ENCODE data around the gene RABGGTA. TPM values are rescaled to one million over a fixed set of nuclear protein-coding genes. Genes with fewer than 3 reads are reported as not detected.

Gene RABGGTA
- total and polyA plus RNA-seq, 9 of the 15 experiments (the other 6 are each of a cell fraction or from before 2014, with no cell fraction given): 4.5 to 24.2 (median 15.5) TPM

DNA sequence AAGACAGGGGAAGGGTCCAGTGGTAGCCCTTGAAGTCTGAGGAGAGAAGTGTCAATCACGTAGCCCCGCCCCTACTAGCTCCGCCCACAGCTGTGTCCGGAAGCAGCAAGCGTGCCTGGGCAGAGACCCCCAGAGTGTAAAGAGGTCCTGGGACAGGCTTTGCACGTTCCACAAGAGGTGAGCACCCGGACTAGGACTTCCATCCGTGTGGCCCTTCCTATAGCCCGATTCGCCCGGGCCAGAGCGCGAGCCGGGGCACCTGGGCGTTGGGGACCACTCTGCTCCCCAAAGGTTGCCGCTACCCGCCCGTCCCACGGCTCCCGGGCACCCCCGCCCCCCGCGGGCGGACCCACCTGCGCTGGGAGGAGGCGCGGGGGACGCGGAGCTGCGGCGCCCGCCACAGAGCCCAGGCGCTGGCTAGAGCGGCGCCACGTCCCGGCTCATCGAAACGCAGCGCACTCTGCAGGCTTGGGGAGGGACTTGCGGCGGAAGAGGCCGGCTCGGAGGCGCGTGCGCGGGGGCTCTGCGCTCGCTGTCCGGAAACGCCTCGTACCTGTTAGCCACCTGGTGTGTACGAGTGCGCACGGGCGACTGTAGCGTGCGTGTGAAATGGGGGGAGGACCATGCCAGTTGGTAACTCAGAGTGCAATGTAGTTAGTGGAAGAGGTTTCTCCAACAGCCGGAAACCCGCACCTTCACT lies at the start of gene RABGGTA (continued):
- no peak for TF ChIP-seq POLR3G (IDR thresholded peaks at IDR 0.05; ENCODE audit: extremely low read depth, insufficient read length, insufficient replicate concordance)
- peak; percentile 95 to 96 for TF ChIP-seq NRF1 (conservative IDR thresholded peaks at IDR 0.05 in 1 of 2, IDR thresholded peaks at IDR 0.05 in 1 of 2)
- TF ChIP-seq SP1 (CRISPR knock-in tag; IDR thresholded peaks at IDR 0.05): no peak; the same call in 1 of the 2 replicates
- no peak for TF ChIP-seq ERF (CRISPR knock-in tag; IDR thresholded peaks at IDR 0.05)
- TF ChIP-seq NFIX (CRISPR knock-in tag; IDR thresholded peaks at IDR 0.05; ENCODE audit: low read depth): no peak
- no peak for TF ChIP-seq ASH1L (IDR thresholded peaks at IDR 0.05; ENCODE audit: borderline replicate concordance, low read depth, partially characterized antibody)
- TF ChIP-seq RBM25 (IDR thresholded peaks at IDR 0.05; ENCODE audit: low read depth, low read length, severe bottlenecking): no peak
- no peak for TF ChIP-seq DACH1 (IDR thresholded peaks at IDR 0.05; ENCODE audit: partially characterized antibody)
- no peak for TF ChIP-seq ZNF436 (CRISPR knock-in tag; IDR thresholded peaks at IDR 0.05)
- no peak for TF ChIP-seq ZNF699 (CRISPR knock-in tag; IDR thresholded peaks at IDR 0.05; ENCODE audit: insufficient replicate concordance)
- TF ChIP-seq ZNF140 (CRISPR knock-in tag; IDR thresholded peaks at IDR 0.05): no peak
- TF ChIP-seq, protein P1, sequence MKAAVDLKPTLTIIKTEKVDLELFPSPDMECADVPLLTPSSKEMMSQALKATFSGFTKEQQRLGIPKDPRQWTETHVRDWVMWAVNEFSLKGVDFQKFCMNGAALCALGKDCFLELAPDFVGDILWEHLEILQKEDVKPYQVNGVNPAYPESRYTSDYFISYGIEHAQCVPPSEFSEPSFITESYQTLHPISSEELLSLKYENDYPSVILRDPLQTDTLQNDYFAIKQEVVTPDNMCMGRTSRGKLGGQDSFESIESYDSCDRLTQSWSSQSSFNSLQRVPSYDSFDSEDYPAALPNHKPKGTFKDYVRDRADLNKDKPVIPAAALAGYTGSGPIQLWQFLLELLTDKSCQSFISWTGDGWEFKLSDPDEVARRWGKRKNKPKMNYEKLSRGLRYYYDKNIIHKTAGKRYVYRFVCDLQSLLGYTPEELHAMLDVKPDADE (conservative IDR thresholded peaks at IDR 0.05; ENCODE audit: control insufficient read depth, low read depth, low read length): peak; percentile 60; the same call in 1 of the 2 replicates
- TF ChIP-seq GATAD2B (IDR thresholded peaks at IDR 0.05; ENCODE audit: borderline replicate concordance): no peak; the same call in 1 of the 2 replicates
- no peak for TF ChIP-seq ZNF584 (CRISPR knock-in tag; IDR thresholded peaks at IDR 0.05; ENCODE audit: low read depth)
- TF ChIP-seq RAD21 (CRISPR knock-in tag; conservative IDR thresholded peaks at IDR 0.05 in 1 of 2, IDR thresholded peaks at IDR 0.05 in 1 of 2): 0 out of 4 replicates have a peak, but pooled peaks of 1 of the 2 experiments have one; percentile 14
- no peak for TF ChIP-seq MAFK (IDR thresholded peaks at IDR 0.05; ENCODE audit: low read length)
- no peak; the same call in 1 of the 2 replicates for TF ChIP-seq ARID1B (IDR thresholded peaks at IDR 0.05)
- no peak for TF ChIP-seq SMAD1 (IDR thresholded peaks at IDR 0.05; ENCODE audit: low read depth, low read length, partially characterized antibody)
- peak; percentile 46; the same call in 1 of the 2 replicates for TF ChIP-seq MXI1 (IDR thresholded peaks at IDR 0.05; ENCODE audit: low read depth, low read length)
- TF ChIP-seq ARID2 (IDR thresholded peaks at IDR 0.05): no peak
- TF ChIP-seq, protein P2, sequence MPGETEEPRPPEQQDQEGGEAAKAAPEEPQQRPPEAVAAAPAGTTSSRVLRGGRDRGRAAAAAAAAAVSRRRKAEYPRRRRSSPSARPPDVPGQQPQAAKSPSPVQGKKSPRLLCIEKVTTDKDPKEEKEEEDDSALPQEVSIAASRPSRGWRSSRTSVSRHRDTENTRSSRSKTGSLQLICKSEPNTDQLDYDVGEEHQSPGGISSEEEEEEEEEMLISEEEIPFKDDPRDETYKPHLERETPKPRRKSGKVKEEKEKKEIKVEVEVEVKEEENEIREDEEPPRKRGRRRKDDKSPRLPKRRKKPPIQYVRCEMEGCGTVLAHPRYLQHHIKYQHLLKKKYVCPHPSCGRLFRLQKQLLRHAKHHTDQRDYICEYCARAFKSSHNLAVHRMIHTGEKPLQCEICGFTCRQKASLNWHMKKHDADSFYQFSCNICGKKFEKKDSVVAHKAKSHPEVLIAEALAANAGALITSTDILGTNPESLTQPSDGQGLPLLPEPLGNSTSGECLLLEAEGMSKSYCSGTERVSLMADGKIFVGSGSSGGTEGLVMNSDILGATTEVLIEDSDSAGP (CRISPR knock-in tag; IDR thresholded peaks at IDR 0.05): no peak
- TF ChIP-seq ZNF184 (CRISPR knock-in tag; IDR thresholded peaks at IDR 0.05): no peak
- no peak for TF ChIP-seq CHD2 (IDR thresholded peaks at IDR 0.05; ENCODE audit: low read depth, low read length)
- TF ChIP-seq, protein P3, sequence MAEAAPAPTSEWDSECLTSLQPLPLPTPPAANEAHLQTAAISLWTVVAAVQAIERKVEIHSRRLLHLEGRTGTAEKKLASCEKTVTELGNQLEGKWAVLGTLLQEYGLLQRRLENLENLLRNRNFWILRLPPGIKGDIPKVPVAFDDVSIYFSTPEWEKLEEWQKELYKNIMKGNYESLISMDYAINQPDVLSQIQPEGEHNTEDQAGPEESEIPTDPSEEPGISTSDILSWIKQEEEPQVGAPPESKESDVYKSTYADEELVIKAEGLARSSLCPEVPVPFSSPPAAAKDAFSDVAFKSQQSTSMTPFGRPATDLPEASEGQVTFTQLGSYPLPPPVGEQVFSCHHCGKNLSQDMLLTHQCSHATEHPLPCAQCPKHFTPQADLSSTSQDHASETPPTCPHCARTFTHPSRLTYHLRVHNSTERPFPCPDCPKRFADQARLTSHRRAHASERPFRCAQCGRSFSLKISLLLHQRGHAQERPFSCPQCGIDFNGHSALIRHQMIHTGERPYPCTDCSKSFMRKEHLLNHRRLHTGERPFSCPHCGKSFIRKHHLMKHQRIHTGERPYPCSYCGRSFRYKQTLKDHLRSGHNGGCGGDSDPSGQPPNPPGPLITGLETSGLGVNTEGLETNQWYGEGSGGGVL (CRISPR knock-in tag; IDR thresholded peaks at IDR 0.05): no peak
- no peak for TF ChIP-seq NCOA6 (IDR thresholded peaks at IDR 0.05)

All from K562 (cell line).